ENCODE results near the gene ASAP2. TPM values are rescaled to one million over a fixed set of nuclear protein-coding genes. Genes with fewer than 3 reads are reported as not detected.

Gene ASAP2
- total RNA-seq, 2 donors from 2014 or later = 28.1 to 31.3 TPM

DNA sequence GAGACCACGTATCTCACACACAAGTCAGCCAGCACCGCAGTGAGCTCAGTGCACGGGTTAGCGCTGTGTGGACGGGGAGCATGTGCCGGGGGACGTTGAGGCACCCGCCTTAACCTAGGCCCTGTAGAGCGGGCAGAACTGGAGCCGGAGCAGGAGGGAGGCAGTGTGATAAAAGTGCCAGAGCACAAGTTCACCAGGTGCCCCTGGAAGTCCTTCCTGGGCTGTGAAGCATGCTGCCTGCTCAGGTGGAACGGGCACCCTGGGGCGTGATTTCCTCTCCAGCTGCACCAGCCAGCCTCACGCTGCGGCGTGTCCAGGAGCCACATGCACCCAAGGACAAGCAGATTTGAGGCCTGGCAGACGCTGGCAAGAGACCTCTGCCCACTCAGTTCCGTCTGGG lies 166.4 kb downstream of the ASAP2 start:
- intact Hi-C loops (cut with DNase I) = no loop called here
- DNase-seq (ENCODE audit: low spot score) = no peak

DNA sequence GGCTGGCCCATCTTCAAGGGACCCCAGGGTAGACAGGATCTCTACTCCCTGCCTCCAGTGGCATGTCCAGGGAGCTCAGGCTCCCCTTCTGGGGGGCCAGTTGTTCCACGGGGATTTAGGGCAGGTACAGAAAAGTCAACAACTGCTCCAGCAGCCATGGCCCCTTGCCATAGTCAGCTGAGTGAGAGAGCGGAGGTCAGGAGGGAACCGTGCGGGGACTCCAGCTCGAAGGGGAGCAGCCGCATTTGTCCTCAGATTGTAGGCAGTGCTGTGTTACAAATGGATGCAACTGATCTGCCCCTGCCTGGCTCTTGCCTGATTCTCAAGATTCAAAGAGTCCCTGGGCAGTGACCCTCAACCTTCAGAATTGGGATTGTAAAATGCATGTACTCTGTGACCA lies 166.9 kb downstream of the ASAP2 start:
- intact Hi-C loops (cut with DNase I) = no loop called here
- no peak for DNase-seq (ENCODE audit: low spot score)

DNA sequence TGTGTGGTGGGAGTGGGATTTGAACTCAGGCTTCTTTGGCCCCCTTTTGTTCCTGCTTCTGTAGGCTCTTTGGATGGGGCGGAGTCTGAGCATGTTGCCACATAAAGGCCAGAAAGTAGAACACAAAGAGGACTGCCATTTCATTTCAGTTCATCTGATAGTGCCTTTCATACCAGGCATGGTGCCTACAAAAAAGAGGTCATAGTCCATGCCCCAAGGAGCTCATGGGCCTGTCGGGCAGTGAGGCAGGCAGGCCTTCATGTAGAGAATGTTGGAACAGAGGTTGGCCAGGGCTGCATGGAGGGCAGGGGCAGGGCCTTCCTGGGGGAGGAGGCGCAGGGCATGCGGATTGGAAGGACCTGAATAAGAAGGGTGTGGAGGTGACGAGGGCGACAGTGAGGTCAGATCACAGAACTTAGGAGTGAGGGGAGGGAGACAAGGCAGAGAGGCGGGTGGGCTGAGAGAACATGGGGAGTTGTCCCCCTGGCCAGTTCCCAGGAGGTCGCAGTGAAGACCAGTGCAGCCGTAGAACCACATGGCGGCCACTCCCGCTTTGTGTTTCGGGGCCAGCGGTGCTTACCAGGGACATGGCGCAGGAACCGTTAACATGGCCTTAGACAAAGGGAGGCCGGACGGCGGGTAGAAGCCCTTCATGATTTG lies 167.6 kb downstream of the ASAP2 start:
- no peak for DNase-seq (ENCODE audit: low spot score)
- intact Hi-C loops (cut with DNase I) = no loop called here

GRCh38 chr2:9375857-9376428 lies 169.3 kb downstream of the ASAP2 start:
- no peak for DNase-seq (ENCODE audit: low spot score)
- intact Hi-C loops (cut with DNase I) = no loop called here

GRCh38 chr2:9377461-9378097 lies 171.0 kb downstream of the ASAP2 start:
- DNase-seq (ENCODE audit: low spot score) = no peak
- intact Hi-C loops (cut with DNase I) = no loop called here

DNA sequence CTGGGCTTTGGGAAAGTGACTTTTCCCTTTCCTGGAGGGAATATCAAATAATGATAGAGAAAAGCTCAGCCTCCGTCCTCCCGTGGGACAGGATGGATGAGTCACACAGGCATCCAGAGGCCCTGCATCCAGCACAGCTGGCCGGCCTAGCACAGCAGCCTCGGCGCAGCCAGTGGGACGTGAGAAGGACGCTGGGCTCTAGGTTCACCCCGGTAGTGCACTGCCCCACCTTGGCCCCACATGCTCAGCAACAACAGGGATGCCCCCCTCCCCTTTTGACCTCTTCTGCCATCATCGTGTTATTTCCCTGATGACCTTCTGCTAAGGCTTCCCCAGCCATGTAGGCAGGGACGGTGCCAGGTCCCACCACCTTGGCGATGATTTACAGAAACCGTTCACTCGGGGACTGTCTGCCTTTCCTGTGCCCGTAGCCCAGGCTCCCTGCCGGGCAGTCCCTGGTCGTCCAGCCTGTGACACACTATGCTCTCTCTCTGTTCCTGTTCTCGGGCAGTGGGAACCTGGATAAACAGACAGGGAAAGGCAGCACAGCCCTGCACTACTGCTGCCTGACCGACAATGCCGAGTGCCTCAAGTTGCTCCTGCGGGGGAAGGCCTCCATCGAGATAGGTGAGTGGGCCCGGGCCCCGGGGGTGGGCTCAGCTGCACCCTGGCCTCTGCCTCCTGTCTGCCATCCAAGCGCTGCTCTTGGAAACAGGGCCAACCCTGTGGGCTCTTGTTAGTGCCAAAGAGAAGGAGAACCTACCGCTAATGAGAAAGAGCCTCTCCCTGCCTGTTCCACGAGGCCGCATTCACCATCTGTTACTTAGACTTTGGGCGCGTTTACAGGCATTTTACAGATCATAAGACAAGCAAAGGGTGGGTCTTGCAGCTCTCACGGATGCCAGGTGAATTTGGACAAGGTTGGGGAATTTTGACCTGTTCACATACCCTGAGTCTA lies 172.1 kb downstream of the ASAP2 start:
- peak; percentile 94 for DNase-seq (ENCODE audit: low spot score)

GRCh38 chr2:9379391-9379755 lies 172.8 kb downstream of the ASAP2 start:
- intact Hi-C loops (cut with DNase I) = no loop called here

More for the DNA sequence above, 172.1 kb downstream of the ASAP2 start:
- intact Hi-C loops (cut with DNase I) = no loop called here

DNA sequence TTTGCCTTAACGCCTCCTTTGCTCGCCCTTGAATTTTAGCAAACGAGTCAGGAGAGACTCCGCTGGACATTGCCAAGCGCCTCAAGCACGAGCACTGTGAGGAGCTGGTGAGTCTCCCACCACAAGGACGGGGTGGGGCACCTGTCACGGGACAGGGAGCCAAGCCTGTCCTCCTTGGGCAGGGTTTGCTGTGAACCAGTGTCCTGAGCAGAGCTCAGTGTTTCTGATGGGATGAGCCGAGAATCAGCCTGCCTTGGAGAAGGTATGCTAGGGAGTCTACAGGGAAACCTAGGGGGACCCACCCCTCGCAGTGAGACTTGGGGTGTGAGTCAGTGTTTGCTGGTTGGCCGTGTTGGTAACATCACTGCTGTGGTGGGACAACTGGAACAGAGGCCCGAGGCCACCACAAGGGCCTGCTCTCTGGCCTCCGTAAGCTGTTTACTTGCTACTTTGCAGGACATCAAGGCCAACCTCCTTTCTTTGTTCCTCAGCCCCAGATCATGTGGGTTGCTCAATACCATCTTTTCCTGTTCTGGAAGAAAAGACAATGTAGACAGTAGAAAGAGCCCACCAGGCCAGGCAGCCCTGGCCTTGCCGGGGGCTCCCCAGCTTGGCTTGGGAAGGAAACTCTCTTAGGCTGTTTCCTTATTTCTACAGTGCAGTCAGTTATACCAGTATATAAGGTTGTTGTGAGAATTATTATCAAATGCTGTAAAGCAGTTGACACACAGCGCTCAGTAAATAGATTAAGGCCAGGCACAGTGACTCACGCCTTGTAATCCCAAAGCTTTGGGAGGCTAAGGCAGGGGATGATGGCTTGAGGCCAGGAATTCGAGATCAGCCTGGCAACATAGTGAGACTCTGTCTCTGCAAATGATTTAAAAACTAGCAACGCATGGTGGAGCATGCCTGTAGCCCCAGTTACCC lies 174.4 kb downstream of the ASAP2 start:
- intact Hi-C loops (cut with DNase I) = no loop called here
- DNase-seq (ENCODE audit: low spot score) = peak; percentile 88

More at GRCh38 chr2:9379391-9379755, 172.8 kb downstream of the ASAP2 start:
- DNase-seq (ENCODE audit: low spot score) = no peak

DNA sequence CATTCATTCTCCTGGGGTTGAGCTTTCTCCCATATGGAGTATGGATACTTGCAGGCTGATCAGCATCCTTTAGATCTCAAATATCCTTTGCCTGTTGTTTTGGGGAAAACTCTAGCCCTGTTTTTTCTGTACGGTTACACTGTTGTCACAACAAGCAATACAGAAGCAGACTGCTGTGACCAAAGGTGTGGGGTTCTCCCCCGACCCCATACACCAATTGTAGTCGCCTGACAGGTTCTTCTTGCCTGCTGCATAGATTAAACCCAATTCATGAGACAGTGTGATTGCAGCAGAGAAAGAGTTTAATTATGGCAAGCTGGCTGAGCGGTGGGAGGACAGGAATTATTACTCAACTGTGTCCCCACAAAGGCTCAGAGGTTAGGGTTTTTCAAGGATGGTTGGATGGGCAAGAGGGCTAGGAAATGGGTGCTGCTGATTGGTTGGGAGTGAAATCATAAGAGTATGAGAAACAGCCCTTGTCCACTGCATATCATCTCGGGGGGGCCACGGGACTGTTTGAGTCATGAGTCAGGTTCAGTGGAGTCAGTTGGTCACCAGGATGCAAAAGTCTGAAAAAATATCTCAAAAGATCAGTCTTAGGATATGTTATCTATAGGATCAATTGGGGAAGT lies 176.1 kb downstream of the ASAP2 start:
- peak; percentile 35 for DNase-seq (ENCODE audit: low spot score)
- intact Hi-C loops (cut with DNase I) = no loop called here

DNA sequence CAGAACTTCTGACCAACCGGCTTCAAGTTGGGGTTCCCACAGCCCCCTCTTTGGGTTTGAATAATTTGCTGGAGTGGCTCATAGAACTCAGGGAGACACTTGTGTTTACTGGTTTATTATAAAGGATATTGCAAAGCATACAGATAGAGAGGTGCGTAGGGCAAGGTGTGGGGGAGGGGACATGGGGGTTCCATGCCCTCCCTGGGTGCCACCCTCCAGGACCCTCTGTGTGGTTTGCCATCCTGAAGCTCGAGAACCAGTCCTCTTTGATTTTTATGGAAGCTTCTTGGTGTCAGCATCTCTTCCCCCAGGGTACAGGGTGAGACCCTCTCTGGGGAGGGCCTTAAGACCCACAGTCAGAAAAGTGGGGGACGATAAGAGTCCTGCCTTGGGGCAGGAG lies 177.9 kb downstream of the ASAP2 start:
- intact Hi-C loops (cut with DNase I) = no loop called here
- DNase-seq (ENCODE audit: low spot score) = peak; percentile 35

- DNase-seq (ENCODE audit: low spot score) = peak; percentile 70
- intact Hi-C loops (cut with DNase I) = no loop called here
Observed at GRCh38 chr2:9385841-9386240, 179.2 kb downstream of the ASAP2 start.

- intact Hi-C loops (cut with DNase I) = no loop called here
- peak; percentile 59 for DNase-seq (ENCODE audit: low spot score)
Observed at GRCh38 chr2:9388199-9388681, 181.6 kb downstream of the ASAP2 start.

GRCh38 chr2:9388950-9389911 lies 182.6 kb downstream of the ASAP2 start:
- peak; percentile 66 for DNase-seq (ENCODE audit: low spot score)
- intact Hi-C loops (cut with DNase I) = no loop called here

DNA sequence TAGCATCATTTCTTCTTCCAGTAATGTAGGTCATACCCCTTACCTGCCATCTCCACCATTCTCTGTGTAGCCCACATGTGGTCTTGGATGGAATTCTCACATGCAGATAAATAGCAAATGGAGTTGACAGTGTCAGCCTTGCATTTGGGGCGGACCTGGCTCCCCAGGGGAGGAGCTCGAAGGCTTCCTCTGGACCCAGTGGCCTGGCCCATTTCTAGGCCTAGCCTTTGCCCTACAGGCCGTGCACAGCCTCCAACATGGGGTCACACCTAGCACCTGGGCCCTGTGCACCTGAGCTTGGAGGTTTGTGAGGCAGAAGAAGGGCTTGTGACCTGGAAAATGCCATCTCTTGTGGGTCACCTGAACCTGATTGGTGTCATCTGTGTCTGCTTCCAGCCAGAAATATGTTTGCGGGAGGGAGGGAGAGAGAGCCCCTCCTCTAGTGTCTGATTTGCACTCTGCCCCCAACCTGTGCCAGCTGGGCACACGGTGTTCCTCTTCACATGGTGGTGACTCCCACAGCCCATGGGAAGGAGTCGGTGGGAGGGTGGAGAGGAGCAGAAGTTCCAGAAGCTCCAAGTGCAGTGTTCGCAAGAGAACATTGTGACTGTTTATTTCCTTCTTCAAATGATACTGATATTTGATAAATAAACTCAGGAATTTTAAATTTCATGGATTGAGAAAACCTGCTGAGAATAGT lies 183.7 kb downstream of the ASAP2 start:
- peak; percentile 56 for DNase-seq (ENCODE audit: low spot score)
- intact Hi-C loops (cut with DNase I) = no loop called here

GRCh38 chr2:9390991-9391390 lies 184.4 kb downstream of the ASAP2 start:
- intact Hi-C loops (cut with DNase I) = no loop called here
- DNase-seq (ENCODE audit: low spot score) = peak; percentile 74

- intact Hi-C loops (cut with DNase I) = no loop called here
Observed at GRCh38 chr2:9391961-9392720, 185.5 kb downstream of the ASAP2 start.

More at GRCh38 chr2:9391961-9392720, 185.5 kb downstream of the ASAP2 start:
- DNase-seq (ENCODE audit: low spot score) = peak; percentile 51

Measured in posterior vena cava (tissue), 2 donors.